ENCODE measurements around the gene PRLH. TPM values are rescaled to one million over a fixed set of nuclear protein-coding genes. Genes with fewer than 3 reads are reported as not detected.

PRLH gene
- total and polyA plus RNA-seq, 5 donors from 2014 or later: not detected

- Histone ChIP-seq H3K36me3 (ENCODE audit: control insufficient read depth, insufficient read depth, low read length) (no peaks in the 10 kb centered on the region), H3K27ac (ENCODE audit: insufficient read depth, low read length, poor library complexity, severe bottlenecking) (no peak overlapping the region), H3K27me3 (ENCODE audit: control insufficient read depth, insufficient read depth, low read length) (no peaks in the 10 kb centered on the region), H3K4me3 (ENCODE audit: low read depth, low read length) (no peak overlapping the region), H3K9me3 (ENCODE audit: control insufficient read depth in 2 of 2, low read length in 2 of 2) (no peaks in the 10 kb centered on the region), H3K4me1 (ENCODE audit: control insufficient read depth, insufficient read depth, low read length, poor library complexity, severe bottlenecking) (peaks cover 5% of the 10 kb centered on the region)
- H3K36me3 Mint-ChIP-seq: no peaks in the 10 kb centered on the region
- DNase-seq: no peak
- no peak for ATAC-seq (ENCODE audit: low read depth in 2 of 2)
- peaks cover 11% of the 10 kb centered on the region for H3K27me3 Mint-ChIP-seq
- no peak overlapping the region for H3K4me3 Mint-ChIP-seq
- peak overlapping the region in 1 of 3 donors; percentile 46 for H3K27ac Mint-ChIP-seq
- H3K4me1 Mint-ChIP-seq: peaks cover 0 to 7% (median 3%) of the 10 kb centered on the region in 4 donors
- no peaks in the 10 kb centered on the region for H3K9me3 Mint-ChIP-seq
These were observed 8.1 kb downstream of the PRLH start for GRCh38 chr2:237574467-237574866.

GRCh38 chr2:237574894-237575868 is 8.8 kb downstream of the PRLH start:
- H3K27ac Mint-ChIP-seq: no peak overlapping the region

GRCh38 chr2:237575869-237576862 is 9.8 kb downstream of the PRLH start:
- Mint-ChIP-seq H3K9me3 (no peaks in the 10 kb centered on the region), H3K36me3 (no peaks in the 10 kb centered on the region), H3K27ac (no peak overlapping the region), H3K4me1 (peaks cover 0 to 7% (median 3%) of the 10 kb centered on the region in 4 donors), H3K4me3 (no peak overlapping the region), H3K27me3 (peaks cover 11% of the 10 kb centered on the region)
- Histone ChIP-seq H3K36me3 (ENCODE audit: control insufficient read depth, insufficient read depth, low read length) (no peaks in the 10 kb centered on the region), H3K4me3 (ENCODE audit: low read depth, low read length) (no peak overlapping the region), H3K4me1 (ENCODE audit: control insufficient read depth, insufficient read depth, low read length, poor library complexity, severe bottlenecking) (peaks cover 5% of the 10 kb centered on the region), H3K27ac (ENCODE audit: insufficient read depth, low read length, poor library complexity, severe bottlenecking) (no peak overlapping the region), H3K9me3 (ENCODE audit: control insufficient read depth in 2 of 2, low read length in 2 of 2) (no peaks in the 10 kb centered on the region), H3K27me3 (ENCODE audit: control insufficient read depth, insufficient read depth, low read length) (no peaks in the 10 kb centered on the region)
- ATAC-seq (ENCODE audit: low read depth in 2 of 2) (no peak), DNase-seq (no peak)

More at GRCh38 chr2:237574894-237575868, 8.8 kb downstream of the PRLH start:
- ATAC-seq (ENCODE audit: low read depth in 2 of 2) (no peak), DNase-seq (no peak)
- Histone ChIP-seq H3K36me3 (ENCODE audit: control insufficient read depth, insufficient read depth, low read length) (no peaks in the 10 kb centered on the region), H3K4me3 (ENCODE audit: low read depth, low read length) (no peak overlapping the region), H3K27ac (ENCODE audit: insufficient read depth, low read length, poor library complexity, severe bottlenecking) (no peak overlapping the region), H3K27me3 (ENCODE audit: control insufficient read depth, insufficient read depth, low read length) (no peaks in the 10 kb centered on the region), H3K9me3 (ENCODE audit: control insufficient read depth in 2 of 2, low read length in 2 of 2) (no peaks in the 10 kb centered on the region), H3K4me1 (ENCODE audit: control insufficient read depth, insufficient read depth, low read length, poor library complexity, severe bottlenecking) (peaks cover 5% of the 10 kb centered on the region)
- Mint-ChIP-seq H3K4me1 (peaks cover 0 to 7% (median 3%) of the 10 kb centered on the region in 4 donors), H3K4me3 (no peak overlapping the region), H3K9me3 (no peaks in the 10 kb centered on the region), H3K27me3 (peaks cover 11% of the 10 kb centered on the region), H3K36me3 (no peaks in the 10 kb centered on the region)

- Histone ChIP-seq H3K27me3 (ENCODE audit: control insufficient read depth, insufficient read depth, low read length) (no peaks in the 10 kb centered on the region), H3K27ac (ENCODE audit: insufficient read depth, low read length, poor library complexity, severe bottlenecking) (no peak overlapping the region), H3K36me3 (ENCODE audit: control insufficient read depth, insufficient read depth, low read length) (no peaks in the 10 kb centered on the region), H3K4me1 (ENCODE audit: control insufficient read depth, insufficient read depth, low read length, poor library complexity, severe bottlenecking) (peaks cover 2% of the 10 kb centered on the region), H3K9me3 (ENCODE audit: control insufficient read depth in 2 of 2, low read length in 2 of 2) (no peaks in the 10 kb centered on the region), H3K4me3 (ENCODE audit: low read depth, low read length) (no peak overlapping the region)
- Mint-ChIP-seq H3K27ac (peak overlapping the region in 2 of 3 donors; percentile 0 to 74), H3K4me1 (peaks cover 0 to 8% (median 1%) of the 10 kb centered on the region in 4 donors), H3K27me3 (peaks cover 11% of the 10 kb centered on the region), H3K9me3 (no peaks in the 10 kb centered on the region), H3K36me3 (no peaks in the 10 kb centered on the region), H3K4me3 (no peak overlapping the region)
- ATAC-seq (ENCODE audit: low read depth in 2 of 2): no peak
- no peak for DNase-seq
These were observed 10.6 kb downstream of the PRLH start for GRCh38 chr2:237576974-237577373.

- no peaks in the 10 kb centered on the region for H3K4me1 ChIP-seq (ENCODE audit: control insufficient read depth, insufficient read depth, low read length, poor library complexity, severe bottlenecking)
- Mint-ChIP-seq H3K27ac (no peak overlapping the region), H3K9me3 (no peaks in the 10 kb centered on the region), H3K27me3 (peaks cover 11% of the 10 kb centered on the region), H3K36me3 (no peaks in the 10 kb centered on the region), H3K4me1 (peaks cover 0 to 6% (median 0%) of the 10 kb centered on the region in 4 donors), H3K4me3 (no peak overlapping the region)
- no peaks in the 10 kb centered on the region for H3K27me3 ChIP-seq (ENCODE audit: control insufficient read depth, insufficient read depth, low read length)
- H3K36me3 ChIP-seq (ENCODE audit: control insufficient read depth, insufficient read depth, low read length): no peaks in the 10 kb centered on the region
- ATAC-seq (ENCODE audit: low read depth in 2 of 2) (no peak), DNase-seq (no peak)
- no peak overlapping the region for H3K4me3 ChIP-seq (ENCODE audit: low read depth, low read length)
- H3K27ac ChIP-seq (ENCODE audit: insufficient read depth, low read length, poor library complexity, severe bottlenecking): no peak overlapping the region
- no peaks in the 10 kb centered on the region for H3K9me3 ChIP-seq (ENCODE audit: control insufficient read depth in 2 of 2, low read length in 2 of 2)
These were observed 11.1 kb downstream of the PRLH start for GRCh38 chr2:237577458-237577857.

- no peak overlapping the region for H3K4me3 ChIP-seq (ENCODE audit: low read depth, low read length)
- H3K9me3 ChIP-seq (ENCODE audit: control insufficient read depth in 2 of 2, low read length in 2 of 2): no peaks in the 10 kb centered on the region
- no peaks in the 10 kb centered on the region for H3K4me1 ChIP-seq (ENCODE audit: control insufficient read depth, insufficient read depth, low read length, poor library complexity, severe bottlenecking)
- peaks cover 16% of the 10 kb centered on the region for H3K27me3 Mint-ChIP-seq
- no peak overlapping the region for H3K27ac Mint-ChIP-seq
- H3K27ac ChIP-seq (ENCODE audit: insufficient read depth, low read length, poor library complexity, severe bottlenecking): no peak overlapping the region
- H3K9me3 Mint-ChIP-seq: no peaks in the 10 kb centered on the region
- DNase-seq (no peak), ATAC-seq (ENCODE audit: low read depth in 2 of 2) (no peak)
- H3K36me3 ChIP-seq (ENCODE audit: control insufficient read depth, insufficient read depth, low read length): no peaks in the 10 kb centered on the region
- peaks cover 0 to 6% (median 0%) of the 10 kb centered on the region in 4 donors for H3K4me1 Mint-ChIP-seq
- no peaks in the 10 kb centered on the region for H3K27me3 ChIP-seq (ENCODE audit: control insufficient read depth, insufficient read depth, low read length)
- no peak overlapping the region for H3K4me3 Mint-ChIP-seq
- no peaks in the 10 kb centered on the region for H3K36me3 Mint-ChIP-seq
These were observed 11.8 kb downstream of the PRLH start for GRCh38 chr2:237577956-237578870.

DNA sequence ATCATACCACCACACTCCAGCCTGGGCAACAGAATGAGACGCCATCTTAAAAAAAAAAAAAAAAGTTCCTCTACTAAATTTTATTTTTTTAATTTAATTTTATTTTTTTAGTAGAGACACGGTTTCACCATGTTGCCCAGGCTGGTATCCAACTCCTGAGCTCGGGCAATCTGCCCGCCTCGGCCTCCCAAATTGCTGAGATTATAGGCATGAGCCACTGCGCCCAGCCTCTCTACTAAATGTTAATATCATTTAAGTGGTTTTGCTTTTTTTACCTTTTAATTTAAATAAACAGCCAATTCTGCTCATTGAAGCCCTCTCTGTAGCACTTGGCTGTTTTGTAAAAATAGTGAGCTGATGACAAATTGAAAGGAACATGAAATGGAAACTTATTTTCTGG is 15.0 kb downstream of the PRLH start:
- Mint-ChIP-seq H3K4me3 (no peak overlapping the region), H3K27me3 (peaks cover 14% of the 10 kb centered on the region), H3K9me3 (no peaks in the 10 kb centered on the region), H3K27ac (peak overlapping the region in 1 of 3 donors; percentile 31), H3K4me1 (peaks cover 0 to 6% (median 0%) of the 10 kb centered on the region in 4 donors), H3K36me3 (no peaks in the 10 kb centered on the region)
- no peaks in the 10 kb centered on the region for H3K9me3 ChIP-seq (ENCODE audit: control insufficient read depth in 2 of 2, low read length in 2 of 2)
- H3K36me3 ChIP-seq (ENCODE audit: control insufficient read depth, insufficient read depth, low read length): no peaks in the 10 kb centered on the region
- no peaks in the 10 kb centered on the region for H3K4me1 ChIP-seq (ENCODE audit: control insufficient read depth, insufficient read depth, low read length, poor library complexity, severe bottlenecking)
- ATAC-seq (ENCODE audit: low read depth in 2 of 2): no peak
- no peak overlapping the region for H3K4me3 ChIP-seq (ENCODE audit: low read depth, low read length)
- H3K27me3 ChIP-seq (ENCODE audit: control insufficient read depth, insufficient read depth, low read length): no peaks in the 10 kb centered on the region
- DNase-seq: no peak
- no peak overlapping the region for H3K27ac ChIP-seq (ENCODE audit: insufficient read depth, low read length, poor library complexity, severe bottlenecking)

Measured in CD4-positive, CD25-positive, alpha-beta regulatory T cell (primary cell).